Left ventricle myocardium inferior (tissue), 1 donor: ENCODE measurements around the gene MTUS2. TPM values are rescaled to one million over a fixed set of nuclear protein-coding genes. Genes with fewer than 3 reads are reported as not detected.

Experiments used
- DNase-seq: peaks from one replicate; pipeline ENCODE4 v3.0.0-alpha.2; 2020
- H3K27ac ChIP-seq: fragments of 200-600 bp; replicated peaks from 2 replicates; pipeline ENCODE4 v1.8.0; 2021
- H3K27me3 ChIP-seq: fragments of 200-600 bp; 2 replicates; pipeline ENCODE4 v1.8.0; 2021; ENCODE audit warnings: low read depth
- H3K36me3 ChIP-seq: fragments of 200-600 bp; 2 replicates; pipeline ENCODE4 v1.8.0; 2021
- H3K4me1 ChIP-seq: fragments of 200-600 bp; 2 replicates; pipeline ENCODE4 v1.8.0; 2021
- H3K4me3 ChIP-seq: fragments of 200-600 bp; 2 replicates; pipeline ENCODE4 v1.8.0; 2021; ENCODE audit warnings: mild to moderate bottlenecking, moderate library complexity
- H3K9me3 ChIP-seq: fragments of 200-600 bp; replicated peaks from 2 replicates; pipeline ENCODE4 v1.8.0; 2021
- intact Hi-C: fragments of 100-400 bp; cut with micrococcal nuclease; formaldehyde crosslinking; loops from one replicate; pipeline ENCODE4 v1.11.0; 2022
- total RNA-seq: library from RNA; stranded (reverse); fragmentation: NEBNext Ultra II Directional; extraction: Animal tissue kit (Norgen Biotek cat#: 25700); gene quantifications from one replicate; pipeline ENCODE4 v1.2.1, GENCODE V29; 2021
- TF ChIP-seq, protein P1 (sequence below): fragments of 200-600 bp; IDR thresholded peaks from 2 replicates; pipeline ENCODE4 v1.8.0; 2021; ENCODE audit warnings: antibody characterized with exemption, mild to moderate bottlenecking, borderline replicate concordance
- donor health status: DM: no; HTN: yes; CAD: no; lungs with severe emphysema.

MTUS2 gene
- total RNA-seq, 1 donor from 2014 or later, result 101 TPM

DNA sequence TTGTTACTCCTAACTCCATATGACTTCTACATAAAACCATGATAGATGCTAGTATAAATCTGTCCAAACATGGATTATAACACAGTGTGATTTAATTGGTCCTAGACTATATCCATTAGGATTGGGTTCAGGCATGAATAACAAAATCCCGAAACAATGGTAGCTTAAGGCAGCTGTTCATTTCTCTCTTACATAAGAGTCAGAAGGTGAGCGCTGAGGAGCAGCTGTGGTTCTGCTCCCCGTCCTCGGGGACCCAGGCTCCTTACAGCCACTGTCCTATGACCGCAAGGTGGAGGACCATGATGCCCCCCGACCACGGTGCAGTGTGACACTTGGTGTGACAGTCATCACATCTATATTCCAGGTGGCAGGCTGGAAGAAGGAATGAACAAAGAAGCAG, 629.6 kb downstream of the MTUS2 start:
- no peaks in the 10 kb centered on the region for H3K9me3 ChIP-seq
- peak overlapping the region; percentile 41 for H3K27ac ChIP-seq
- DNase-seq, result no peak
- intact Hi-C loops, result no loop called here
- no peaks in the 10 kb centered on the region for H3K27me3 ChIP-seq
- peaks cover 43% of the 10 kb centered on the region for H3K4me1 ChIP-seq
- H3K36me3 ChIP-seq, result no peaks in the 10 kb centered on the region
- H3K4me3 ChIP-seq, result no peak overlapping the region
- TF ChIP-seq, protein P1, sequence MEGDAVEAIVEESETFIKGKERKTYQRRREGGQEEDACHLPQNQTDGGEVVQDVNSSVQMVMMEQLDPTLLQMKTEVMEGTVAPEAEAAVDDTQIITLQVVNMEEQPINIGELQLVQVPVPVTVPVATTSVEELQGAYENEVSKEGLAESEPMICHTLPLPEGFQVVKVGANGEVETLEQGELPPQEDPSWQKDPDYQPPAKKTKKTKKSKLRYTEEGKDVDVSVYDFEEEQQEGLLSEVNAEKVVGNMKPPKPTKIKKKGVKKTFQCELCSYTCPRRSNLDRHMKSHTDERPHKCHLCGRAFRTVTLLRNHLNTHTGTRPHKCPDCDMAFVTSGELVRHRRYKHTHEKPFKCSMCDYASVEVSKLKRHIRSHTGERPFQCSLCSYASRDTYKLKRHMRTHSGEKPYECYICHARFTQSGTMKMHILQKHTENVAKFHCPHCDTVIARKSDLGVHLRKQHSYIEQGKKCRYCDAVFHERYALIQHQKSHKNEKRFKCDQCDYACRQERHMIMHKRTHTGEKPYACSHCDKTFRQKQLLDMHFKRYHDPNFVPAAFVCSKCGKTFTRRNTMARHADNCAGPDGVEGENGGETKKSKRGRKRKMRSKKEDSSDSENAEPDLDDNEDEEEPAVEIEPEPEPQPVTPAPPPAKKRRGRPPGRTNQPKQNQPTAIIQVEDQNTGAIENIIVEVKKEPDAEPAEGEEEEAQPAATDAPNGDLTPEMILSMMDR, result no peak

DNA sequence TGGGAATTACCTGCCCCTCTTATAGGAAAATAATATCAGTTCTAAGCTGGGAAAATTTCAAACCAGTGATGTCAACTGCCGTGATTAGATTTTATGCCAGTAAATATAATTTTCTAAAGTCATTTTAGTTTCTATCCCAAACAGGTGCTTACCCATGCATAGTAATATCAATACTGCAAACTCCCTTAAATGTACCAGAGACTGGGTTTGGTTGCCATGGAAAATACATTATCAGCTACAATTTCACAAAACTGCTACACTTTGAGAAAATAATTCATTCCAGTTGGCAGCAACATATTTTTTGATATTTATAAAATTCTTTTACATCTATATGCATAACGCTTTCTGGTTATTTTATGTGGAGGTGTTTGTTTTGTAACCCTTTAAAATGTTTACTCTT, 631.8 kb downstream of the MTUS2 start:
- Histone ChIP-seq H3K36me3 (no peaks in the 10 kb centered on the region), H3K4me3 (no peak overlapping the region), H3K9me3 (no peaks in the 10 kb centered on the region), H3K4me1 (peaks cover 59% of the 10 kb centered on the region), H3K27ac (no peak overlapping the region), H3K27me3 (no peaks in the 10 kb centered on the region)
- intact Hi-C loops, result no loop called here
- DNase-seq, result no peak
- TF ChIP-seq, protein P1, result no peak

DNA sequence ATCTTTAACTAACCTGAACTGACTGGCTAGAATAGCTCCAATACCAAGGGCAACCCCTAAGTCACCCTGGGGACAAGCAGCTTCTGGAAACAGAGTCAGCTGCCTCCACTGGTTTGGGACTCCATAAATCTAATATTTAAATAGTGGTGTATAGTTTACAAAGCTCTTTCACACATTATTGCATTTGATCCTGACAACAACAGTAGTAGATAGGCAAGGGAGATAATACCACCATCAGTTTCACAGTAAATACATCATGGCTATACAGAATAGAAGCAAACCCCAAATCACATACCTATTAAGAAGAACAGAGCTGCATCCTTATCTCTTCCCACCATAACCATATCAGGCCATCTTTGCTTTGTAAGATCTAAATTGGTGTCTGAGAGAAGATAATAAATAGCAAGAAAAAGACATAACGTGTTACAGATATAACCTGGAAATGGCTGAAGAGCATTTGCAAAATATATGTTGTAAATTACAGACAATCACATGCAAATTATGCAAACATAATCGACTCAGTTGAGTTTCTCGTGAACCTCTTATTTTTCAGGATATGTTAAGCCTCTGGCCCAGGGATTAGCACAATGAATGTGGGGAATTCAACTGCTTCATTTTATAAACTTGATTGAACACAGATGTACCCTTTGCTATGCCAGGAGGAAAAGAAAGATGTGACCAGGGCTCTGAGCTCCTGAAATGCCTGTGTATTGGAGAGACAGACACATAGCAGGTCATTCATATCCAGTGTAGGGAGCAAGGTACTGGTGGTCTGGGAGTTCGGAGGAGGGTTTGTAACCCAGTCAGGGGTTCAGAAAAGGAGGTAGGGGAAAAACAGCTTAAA, 632.9 kb downstream of the MTUS2 start:
- TF ChIP-seq, protein P1, result no peak
- no peaks in the 10 kb centered on the region for H3K27me3 ChIP-seq
- peak overlapping the region; percentile 10 for H3K27ac ChIP-seq
- H3K9me3 ChIP-seq, result no peaks in the 10 kb centered on the region
- no peak for DNase-seq
- intact Hi-C loops, result no loop called here
- no peaks in the 10 kb centered on the region for H3K36me3 ChIP-seq
- peaks cover 53% of the 10 kb centered on the region for H3K4me1 ChIP-seq
- no peak overlapping the region for H3K4me3 ChIP-seq

DNA sequence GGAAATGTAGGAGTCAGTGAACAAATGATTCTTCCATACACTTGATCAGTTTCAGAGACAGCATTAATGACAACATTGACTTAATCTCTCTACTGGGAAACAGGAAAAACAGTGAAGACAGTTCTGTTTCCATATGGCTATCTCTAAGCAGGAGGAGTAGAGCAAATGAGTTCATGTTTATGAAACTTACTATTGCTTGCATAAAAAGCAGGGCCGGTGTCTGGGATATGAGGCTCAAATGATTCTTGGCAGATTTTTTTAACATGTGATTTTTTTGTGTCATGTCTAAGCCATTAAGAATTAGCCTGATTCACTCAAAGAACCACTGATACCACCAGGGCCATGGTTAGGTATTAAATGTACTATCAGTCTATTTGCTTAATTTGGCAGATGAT, 633.5 kb downstream of the MTUS2 start:
- Histone ChIP-seq H3K27me3 (no peaks in the 10 kb centered on the region), H3K4me3 (no peak overlapping the region), H3K9me3 (no peaks in the 10 kb centered on the region), H3K36me3 (no peaks in the 10 kb centered on the region), H3K27ac (peak overlapping the region; percentile 9), H3K4me1 (peaks cover 48% of the 10 kb centered on the region)
- no peak for DNase-seq
- intact Hi-C loops, result no loop called here
- TF ChIP-seq, protein P1, result no peak

DNA sequence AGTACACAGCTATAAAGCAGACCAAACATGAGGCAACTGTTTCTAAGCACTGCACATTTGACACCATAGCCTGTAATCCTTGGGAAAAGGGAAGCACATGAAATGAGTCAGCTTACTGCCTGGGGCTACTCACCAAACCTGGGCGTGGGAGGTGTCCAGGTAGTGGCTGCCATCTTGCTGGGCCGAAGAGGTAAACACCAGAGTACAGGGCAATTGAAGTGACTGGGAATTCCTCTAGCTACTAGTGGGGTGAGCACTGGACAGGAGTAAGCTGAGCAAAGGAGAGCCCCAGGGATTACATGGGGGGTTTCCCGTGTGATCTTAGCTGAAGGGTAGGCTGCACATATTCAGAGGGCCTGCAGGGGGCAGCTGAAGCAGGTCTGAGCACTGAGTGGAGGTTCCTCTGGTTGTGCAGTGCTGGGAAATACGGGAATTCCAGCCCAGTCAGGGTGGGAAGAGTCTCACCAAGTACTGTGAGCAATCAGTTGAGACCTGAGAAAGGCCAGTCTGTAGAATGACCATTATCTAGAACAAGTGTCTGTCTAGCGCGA, 634.9 kb downstream of the MTUS2 start:
- H3K27ac ChIP-seq, result peak overlapping the region; percentile 45
- no peaks in the 10 kb centered on the region for H3K36me3 ChIP-seq
- intact Hi-C loops, result no loop called here
- H3K9me3 ChIP-seq, result no peaks in the 10 kb centered on the region
- H3K4me3 ChIP-seq, result no peak overlapping the region
- TF ChIP-seq, protein P1, result peak; percentile 37
- H3K27me3 ChIP-seq, result no peaks in the 10 kb centered on the region
- DNase-seq, result no peak
- H3K4me1 ChIP-seq, result peaks cover 44% of the 10 kb centered on the region
